Frontal cortex (tissue), 4 donors: ENCODE results near the gene ZMYND8. TPM values are rescaled to one million over a fixed set of nuclear protein-coding genes. Genes with fewer than 3 reads are reported as not detected.
A peak's percentile ranks its signal among the peaks of the same experiment; 100 is the strongest.
"Not testable (repeated sequence)": the region's sequence is repeated elsewhere in the genome, so short reads cannot be mapped to it uniquely, and the experiment has no call there.

Source experiments
- DNase-seq, 2 donors: peaks; one replicate each; pipeline ENCODE4 v3.0.0; 2012; ENCODE audit warnings: low spot score in 2 of 2
- FAIRE-seq: peaks from 2 replicates; lab custom pipeline; 2012; peaks lifted over from hg19 to GRCh38; lab: Jason Lieb, UNC
- total RNA-seq: library from RNA; depleted of rRNA; stranded (reverse); fragments of >200 nt; gene quantifications from one replicate; pipeline ENCODE4 v1.2.3, GENCODE V29; 2014
- donor health status: control.
- donor health status: control.
- donor health status: control.

ZMYND8 gene
- total RNA-seq, 1 donor from 2014 or later = 36.7 TPM

- DNase-seq = no peak
- no peak for FAIRE-seq
Observed at GRCh38 chr20:47293631-47294030, 62.9 kb downstream of the ZMYND8 start.

- FAIRE-seq (no peak), DNase-seq (no peak)
Observed at GRCh38 chr20:47292581-47292980, 63.9 kb downstream of the ZMYND8 start.

- DNase-seq (no peak), FAIRE-seq (no peak)
Observed at GRCh38 chr20:47290666-47291430, 65.7 kb downstream of the ZMYND8 start.

GRCh38 chr20:47290008-47290407, 66.5 kb downstream of the ZMYND8 start:
- FAIRE-seq (no peak), DNase-seq (no peak)

- FAIRE-seq = no peak
- DNase-seq = no peak
Observed at GRCh38 chr20:47289096-47289495, 67.4 kb downstream of the ZMYND8 start.

GRCh38 chr20:47288530-47288929, 68.0 kb downstream of the ZMYND8 start:
- not testable (repeated sequence) for FAIRE-seq, DNase-seq

- DNase-seq (no peak), FAIRE-seq (no peak)
Observed at GRCh38 chr20:47287609-47288144, 68.8 kb downstream of the ZMYND8 start.

GRCh38 chr20:47286681-47287080, 69.8 kb downstream of the ZMYND8 start:
- FAIRE-seq = no peak
- no peak for DNase-seq

- no peak for DNase-seq
- no peak for FAIRE-seq
Observed at GRCh38 chr20:47285189-47285588, 71.3 kb downstream of the ZMYND8 start.

GRCh38 chr20:47284373-47284772, 72.1 kb downstream of the ZMYND8 start:
- DNase-seq (no peak), FAIRE-seq (no peak)

GRCh38 chr20:47283411-47283810, 73.1 kb downstream of the ZMYND8 start:
- FAIRE-seq = no peak
- no peak for DNase-seq

GRCh38 chr20:47282864-47283263, 73.6 kb downstream of the ZMYND8 start:
- DNase-seq (no peak), FAIRE-seq (no peak)

GRCh38 chr20:47281376-47281775, 75.1 kb downstream of the ZMYND8 start:
- DNase-seq (no peak), FAIRE-seq (no peak)

GRCh38 chr20:47280668-47281067, 75.8 kb downstream of the ZMYND8 start:
- DNase-seq (no peak), FAIRE-seq (no peak)

- no peak for FAIRE-seq
- DNase-seq = no peak
Observed at GRCh38 chr20:47280228-47280627, 76.3 kb downstream of the ZMYND8 start.

- DNase-seq = no peak
- no peak for FAIRE-seq
Observed at GRCh38 chr20:47278907-47279348, 77.6 kb downstream of the ZMYND8 start.

GRCh38 chr20:47277535-47277872, 79.0 kb downstream of the ZMYND8 start:
- DNase-seq, FAIRE-seq: not testable (repeated sequence)

- no peak for FAIRE-seq
- DNase-seq = no peak
Observed at GRCh38 chr20:47276851-47277534, 79.5 kb downstream of the ZMYND8 start.

GRCh38 chr20:47276251-47276650, 80.2 kb downstream of the ZMYND8 start:
- no peak for DNase-seq
- no peak for FAIRE-seq

- FAIRE-seq (no peak), DNase-seq (no peak)
Observed at GRCh38 chr20:47275548-47275947, 81.0 kb downstream of the ZMYND8 start.

- no peak for FAIRE-seq
- peak in 1 of 2 donors; percentile 66 for DNase-seq
Observed at GRCh38 chr20:47274401-47275108, 81.9 kb downstream of the ZMYND8 start.
